GM19239 (cell line): Measurements from ENCODE around the gene ALDH16A1.

Experiments used
- DNase-seq: peaks from one replicate; pipeline ENCODE4 v3.0.0; 2011; ENCODE audit warnings: low spot score; ENCODE audit not compliant: insufficient read length
- FAIRE-seq: peaks from 2 replicates; lab custom pipeline; 2011; peaks lifted over from hg19 to GRCh38; lab: Jason Lieb, UNC

Gene ALDH16A1

GRCh38 chr19:49503582-49503962 is 50.5 kb downstream of the ALDH16A1 start:
- no peak for DNase-seq
- no peak for FAIRE-seq

GRCh38 chr19:49506575-49507105 is 53.6 kb downstream of the ALDH16A1 start:
- DNase-seq (peak; percentile 62), FAIRE-seq (peak; percentile 58)

- FAIRE-seq (no peak), DNase-seq (no peak)
Observed at GRCh38 chr19:49507803-49508494, 54.9 kb downstream of the ALDH16A1 start.

- FAIRE-seq (no peak), DNase-seq (no peak)
Observed at GRCh38 chr19:49512970-49513745, 60.1 kb downstream of the ALDH16A1 start.

- no peak for FAIRE-seq
Observed at GRCh38 chr19:49513746-49514118, 60.7 kb downstream of the ALDH16A1 start.

GRCh38 chr19:49514151-49514550 is 61.1 kb downstream of the ALDH16A1 start:
- FAIRE-seq (no peak), DNase-seq (no peak)

More at GRCh38 chr19:49513746-49514118, 60.7 kb downstream of the ALDH16A1 start:
- no peak for DNase-seq

GRCh38 chr19:49515767-49516166 is 62.7 kb downstream of the ALDH16A1 start:
- FAIRE-seq (no peak), DNase-seq (no peak)

GRCh38 chr19:49518033-49518432 is 65.0 kb downstream of the ALDH16A1 start:
- DNase-seq (no peak), FAIRE-seq (no peak)
